Coronary artery (tissue), 2 donors: ENCODE measurements around the gene LEPROT.
A peak's percentile ranks its signal among the peaks of the same experiment; 100 is the strongest.

Source experiments
- DNase-seq: peaks from one replicate; pipeline ENCODE4 v3.0.0-alpha.2; 2017; ENCODE audit warnings: low spot score
- H3K27ac ChIP-seq, 2 donors: fragments of 200-600 bp; sonication (generic); one replicate each; pipeline ENCODE4 v1.5.1; 2016 to 2019
- H3K4me3 ChIP-seq: fragments of 200-600 bp; sonication (generic); 2 replicates; pipeline ENCODE4 v1.5.1; 2016; ENCODE audit warnings: mild to moderate bottlenecking, moderate library complexity
- CTCF ChIP-seq: fragments of 200-600 bp; sonication (generic); IDR thresholded peaks from one replicate; pipeline ENCODE4 v1.5.1; 2019; ENCODE audit warnings: antibody characterized with exemption

LEPROT gene

GRCh38 chr1:65467536-65467935 is 47.1 kb downstream of the LEPROT start:
- TF ChIP-seq CTCF, result no peak
- no peak for DNase-seq
- no peak overlapping the region for H3K27ac ChIP-seq
- H3K4me3 ChIP-seq, result no peak overlapping the region

GRCh38 chr1:65469126-65469888 is 48.8 kb downstream of the LEPROT start:
- no peak overlapping the region for H3K4me3 ChIP-seq
- TF ChIP-seq CTCF, result no peak
- peak overlapping the region in 1 of 2 donors; percentile 57 for H3K27ac ChIP-seq
- DNase-seq, result no peak

- no peak for DNase-seq
- H3K27ac ChIP-seq, result peak overlapping the region in 1 of 2 donors; percentile 57
Observed at GRCh38 chr1:65469889-65470340, 49.4 kb downstream of the LEPROT start.

GRCh38 chr1:65470766-65471165 is 50.3 kb downstream of the LEPROT start:
- Histone ChIP-seq H3K4me3 (no peak overlapping the region), H3K27ac (peak overlapping the region in 1 of 2 donors; percentile 47)
- no peak for DNase-seq
- TF ChIP-seq CTCF, result no peak

More at GRCh38 chr1:65469889-65470340, 49.4 kb downstream of the LEPROT start:
- no peak overlapping the region for H3K4me3 ChIP-seq
- no peak for TF ChIP-seq CTCF

- Histone ChIP-seq H3K4me3 (no peak overlapping the region), H3K27ac (peak overlapping the region in 1 of 2 donors; percentile 47)
- TF ChIP-seq CTCF, result no peak
- DNase-seq, result no peak
Observed at GRCh38 chr1:65471213-65471833, 50.9 kb downstream of the LEPROT start.

- Histone ChIP-seq H3K4me3 (no peak overlapping the region), H3K27ac (peak overlapping the region in 1 of 2 donors; percentile 47)
- no peak for TF ChIP-seq CTCF
- DNase-seq, result no peak
Observed at GRCh38 chr1:65471861-65472332, 51.4 kb downstream of the LEPROT start.
